Suprapubic skin (tissue), 4 donors: ENCODE measurements around the gene F7.

ENCODE experiments used
- CTCF ChIP-seq, 2 donors: fragments of 200-600 bp in 1 of 2; fragments of 450-650 bp in 1 of 2; sonication (generic) in 1 of 2; IDR thresholded peaks; one replicate each; pipeline ENCODE4 v1.5.1; 2016 to 2019; ENCODE audit warnings: antibody characterized with exemption in 2 of 2, mild to moderate bottlenecking in 1 of 2, moderate library complexity in 1 of 2
- POLR2A ChIP-seq, 2 donors: fragments of 450-650 bp; IDR thresholded peaks; one replicate each; pipeline ENCODE4 v1.6.1; 2017; ENCODE audit warnings: antibody characterized with exemption in 2 of 2, mild to moderate bottlenecking in 2 of 2, moderate library complexity in 2 of 2
- POLR2AphosphoS5 ChIP-seq, 3 donors: sonication (generic); formaldehyde crosslinking; IDR thresholded peaks; one replicate each; pipeline ENCODE4 v1.6.1; 2017; ENCODE audit warnings: antibody characterized with exemption in 3 of 3

DNA sequence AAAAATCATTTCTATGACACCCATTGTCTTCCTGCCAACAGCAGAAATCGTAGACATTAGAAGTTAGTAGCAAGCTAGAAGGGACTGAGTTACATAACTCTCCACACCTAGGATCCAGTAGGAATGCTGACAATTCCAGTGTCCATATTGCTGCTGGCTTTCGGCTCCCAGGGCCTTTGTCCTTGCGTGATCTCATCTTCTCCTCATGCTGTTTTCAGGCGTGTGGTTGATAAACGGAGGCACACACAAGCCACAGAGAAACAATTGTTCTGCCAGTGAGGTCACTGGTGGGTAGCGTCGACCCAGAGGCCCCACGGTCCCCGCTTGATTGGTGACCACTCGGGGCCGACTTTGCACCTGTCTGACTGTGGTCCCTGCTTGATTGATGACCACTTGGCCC lies 31.6 kb upstream of the F7 start:
- TF ChIP-seq POLR2A (IDR thresholded peaks at IDR 0.05) (no peak), CTCF (IDR thresholded peaks at IDR 0.05) (no peak), POLR2AphosphoS5 (IDR thresholded peaks at IDR 0.05) (no peak)
